GM19452 (cell line): ENCODE results near the gene TNFSF13.
"Not testable (repeated sequence)": the region's sequence is repeated elsewhere in the genome, so short reads cannot be mapped to it uniquely, and the experiment has no call there.

Experiments
- ATAC-seq: cut with Tn5 transposase; IDR thresholded peaks from one replicate; pipeline ENCODE4 v1.9.1; 2021; ENCODE audit not compliant: unreplicated experiment

The TNFSF13 gene

GRCh38 chr17:7589891-7590691, 31.5 kb downstream of the TNFSF13 start, which contains the start of gene SOX15:
SOX15 (minus strand) TSS chr17:7590094; CDS start chr17:7589676, 418 bp downstream.
- no peak for ATAC-seq

- no peak for ATAC-seq
Measured at GRCh38 chr17:7590743-7591142, 32.2 kb downstream of the TNFSF13 start.

GRCh38 chr17:7591596-7591995, 33.0 kb downstream of the TNFSF13 start:
- no peak for ATAC-seq

- no peak for ATAC-seq
Measured at GRCh38 chr17:7592422-7593021, 34.0 kb downstream of the TNFSF13 start.

GRCh38 chr17:7593296-7593695, 34.7 kb downstream of the TNFSF13 start:
- no peak for ATAC-seq

- ATAC-seq = not testable (repeated sequence)
Measured at GRCh38 chr17:7597561-7597960, 39.0 kb downstream of the TNFSF13 start.

- ATAC-seq = no peak
Measured at GRCh38 chr17:7606280-7606679, 47.7 kb downstream of the TNFSF13 start.

GRCh38 chr17:7610641-7611040, 52.1 kb downstream of the TNFSF13 start:
- ATAC-seq = no peak
